RWPE2 (cell line): ENCODE data around the gene LEMD3.
A peak's percentile ranks its signal among the peaks of the same experiment; 100 is the strongest.

Experiments
- ATAC-seq: fragments of 200-7000 bp; cut with Tn5 transposase; 3 replicates; pipeline ENCODE4 v1.9.1; 2021; ENCODE audit warnings: low read depth
- DNase-seq: peaks from one replicate; pipeline ENCODE4 v3.0.0-alpha.2; 2020; ENCODE audit warnings: low spot score
- H3K27ac ChIP-seq: fragments of 450-650 bp; 2 replicates; pipeline ENCODE4 v1.5.1; 2017; ENCODE audit warnings: mild to moderate bottlenecking; ENCODE audit not compliant: poor library complexity, severe bottlenecking
- H3K27me3 ChIP-seq: fragments of 250-450 bp; sonication (Bioruptor Pico); 2 replicates; pipeline ENCODE4 v1.5.1; 2021; ENCODE audit warnings: mild to moderate bottlenecking, moderate library complexity; ENCODE audit not compliant: insufficient read depth, poor library complexity, severe bottlenecking
- H3K36me3 ChIP-seq: fragments of 250-450 bp; sonication (Bioruptor Pico); 2 replicates; pipeline ENCODE4 v1.5.1; 2020; ENCODE audit warnings: low read depth, mild to moderate bottlenecking, moderate library complexity
- H3K4me1 ChIP-seq: fragments of 250-450 bp; sonication (Bioruptor Pico); 2 replicates; pipeline ENCODE4 v1.5.1; 2021; ENCODE audit warnings: mild to moderate bottlenecking, moderate library complexity; ENCODE audit not compliant: insufficient read depth, poor library complexity, severe bottlenecking
- H3K4me3 ChIP-seq: fragments of 250-450 bp; sonication (Bioruptor Pico); 2 replicates; pipeline ENCODE4 v1.5.1; 2021; ENCODE audit warnings: mild to moderate bottlenecking, moderate library complexity; ENCODE audit not compliant: severe bottlenecking
- H3K9me3 ChIP-seq: fragments of 250-450 bp; sonication (Bioruptor Pico); 2 replicates; pipeline ENCODE4 v1.5.1; 2021; ENCODE audit warnings: mild to moderate bottlenecking, moderate library complexity; ENCODE audit not compliant: severe bottlenecking
- CTCF ChIP-seq: fragments of 450-650 bp; IDR thresholded peaks from one replicate; pipeline ENCODE4 v1.5.1; 2017; ENCODE audit warnings: mild to moderate bottlenecking, moderate library complexity; ENCODE audit not compliant: poor library complexity, severe bottlenecking

LEMD3 gene

GRCh38 chr12:65123435-65124063, 45.8 kb upstream of the LEMD3 start:
- DNase-seq (no peak), ATAC-seq (no peak)
- no peaks in the 10 kb centered on the region for H3K4me1 ChIP-seq
- peaks cover 52% of the 10 kb centered on the region for H3K27me3 ChIP-seq
- no peaks in the 10 kb centered on the region for H3K36me3 ChIP-seq
- H3K4me3 ChIP-seq = no peak overlapping the region
- H3K9me3 ChIP-seq = no peaks in the 10 kb centered on the region
- TF ChIP-seq CTCF = peak; percentile 93
- no peak overlapping the region for H3K27ac ChIP-seq

- ATAC-seq (no peak), DNase-seq (no peak)
- H3K36me3 ChIP-seq = no peaks in the 10 kb centered on the region
- no peak overlapping the region for H3K27ac ChIP-seq
- no peaks in the 10 kb centered on the region for H3K9me3 ChIP-seq
- TF ChIP-seq CTCF = no peak
- H3K4me3 ChIP-seq = no peak overlapping the region
- H3K4me1 ChIP-seq = no peaks in the 10 kb centered on the region
- peaks cover 39% of the 10 kb centered on the region for H3K27me3 ChIP-seq
Observed at GRCh38 chr12:65125247-65125646, 44.1 kb upstream of the LEMD3 start.

- no peaks in the 10 kb centered on the region for H3K36me3 ChIP-seq
- H3K9me3 ChIP-seq = no peaks in the 10 kb centered on the region
- peaks cover 37% of the 10 kb centered on the region for H3K27me3 ChIP-seq
- H3K4me3 ChIP-seq = no peak overlapping the region
- DNase-seq = no peak
- no peaks in the 10 kb centered on the region for H3K4me1 ChIP-seq
- ATAC-seq = no peak
- no peak overlapping the region for H3K27ac ChIP-seq
- no peak for TF ChIP-seq CTCF
Observed at GRCh38 chr12:65125975-65126374, 43.4 kb upstream of the LEMD3 start.

GRCh38 chr12:65126482-65126881, 42.9 kb upstream of the LEMD3 start:
- Histone ChIP-seq H3K4me3 (no peak overlapping the region), H3K27me3 (peaks cover 34% of the 10 kb centered on the region), H3K27ac (no peak overlapping the region), H3K9me3 (no peaks in the 10 kb centered on the region), H3K4me1 (no peaks in the 10 kb centered on the region), H3K36me3 (no peaks in the 10 kb centered on the region)
- TF ChIP-seq CTCF = no peak
- ATAC-seq (no peak), DNase-seq (no peak)

GRCh38 chr12:65133879-65134278, 35.5 kb upstream of the LEMD3 start:
- H3K27me3 ChIP-seq = peaks cover 21% of the 10 kb centered on the region
- no peak for ATAC-seq
- DNase-seq = no peak
- peaks cover 2% of the 10 kb centered on the region for H3K9me3 ChIP-seq
- H3K27ac ChIP-seq = no peak overlapping the region
- H3K4me3 ChIP-seq = no peak overlapping the region
- TF ChIP-seq CTCF = no peak
- no peaks in the 10 kb centered on the region for H3K4me1 ChIP-seq
- H3K36me3 ChIP-seq = no peaks in the 10 kb centered on the region
